ENCODE results near the gene CLHC1.

- TF ChIP-seq SUZ12 (IDR thresholded peaks at IDR 0.05; ENCODE audit: extremely low read depth, insufficient read depth, insufficient read length) (no peak), YY1 (IDR thresholded peaks at IDR 0.05; ENCODE audit: insufficient read depth, insufficient read length) (no peak), ZNF274 (IDR thresholded peaks at IDR 0.05; ENCODE audit: low read depth, low read length) (no peak)
Measured at GRCh38 chr2:55231546-55232083, 478 bp downstream of the CLHC1 start.

All from NT2/D1 (cell line).